Measurements from ENCODE around the gene ARHGEF1. TPM values are rescaled to one million over a fixed set of nuclear protein-coding genes. Genes with fewer than 3 reads are reported as not detected.

The ARHGEF1 gene
- total and polyA plus RNA-seq, 12 donors = 7.3 to 443 (median 54.1) TPM

- H3K9me3 ChIP-seq (replicated peaks in 1 of 3) = no peaks in the 10 kb centered on the region
- TF ChIP-seq, protein P1, sequence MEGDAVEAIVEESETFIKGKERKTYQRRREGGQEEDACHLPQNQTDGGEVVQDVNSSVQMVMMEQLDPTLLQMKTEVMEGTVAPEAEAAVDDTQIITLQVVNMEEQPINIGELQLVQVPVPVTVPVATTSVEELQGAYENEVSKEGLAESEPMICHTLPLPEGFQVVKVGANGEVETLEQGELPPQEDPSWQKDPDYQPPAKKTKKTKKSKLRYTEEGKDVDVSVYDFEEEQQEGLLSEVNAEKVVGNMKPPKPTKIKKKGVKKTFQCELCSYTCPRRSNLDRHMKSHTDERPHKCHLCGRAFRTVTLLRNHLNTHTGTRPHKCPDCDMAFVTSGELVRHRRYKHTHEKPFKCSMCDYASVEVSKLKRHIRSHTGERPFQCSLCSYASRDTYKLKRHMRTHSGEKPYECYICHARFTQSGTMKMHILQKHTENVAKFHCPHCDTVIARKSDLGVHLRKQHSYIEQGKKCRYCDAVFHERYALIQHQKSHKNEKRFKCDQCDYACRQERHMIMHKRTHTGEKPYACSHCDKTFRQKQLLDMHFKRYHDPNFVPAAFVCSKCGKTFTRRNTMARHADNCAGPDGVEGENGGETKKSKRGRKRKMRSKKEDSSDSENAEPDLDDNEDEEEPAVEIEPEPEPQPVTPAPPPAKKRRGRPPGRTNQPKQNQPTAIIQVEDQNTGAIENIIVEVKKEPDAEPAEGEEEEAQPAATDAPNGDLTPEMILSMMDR (IDR thresholded peaks at IDR 0.05) = no peak
- TF ChIP-seq POLR2A (IDR thresholded peaks at IDR 0.05) = no peak
- 55 to 80% (median 74%) methylated on average over 2 of the region's 2 CpGs for WGBS, 4 donors
- H3K4me1 ChIP-seq (replicated peaks in 1 of 2) = peaks cover 9 to 36% of the 10 kb centered on the region in 2 donors
- H3K4me3 ChIP-seq = no peak overlapping the region
- DNase-seq = no peak
- H3K36me3 ChIP-seq (replicated peaks in 1 of 2) = peaks cover 0 to 63% of the 10 kb centered on the region in 2 donors
- H3K27ac ChIP-seq = no peak overlapping the region
- intact Hi-C loops (cut with DNase I) = no loop called here
- H3K27me3 ChIP-seq = no peaks in the 10 kb centered on the region
These were observed 20.5 kb upstream of the ARHGEF1 start for GRCh38 chr19:41862445-41862986.

- peaks cover 0 to 72% of the 10 kb centered on the region in 2 donors for H3K36me3 ChIP-seq (replicated peaks in 1 of 2)
- no peak overlapping the region for H3K4me3 ChIP-seq
- no peak for DNase-seq
- no peak overlapping the region for H3K27ac ChIP-seq
- no peaks in the 10 kb centered on the region for H3K27me3 ChIP-seq
- TF ChIP-seq, protein P1 (IDR thresholded peaks at IDR 0.05) = no peak
- no peak for TF ChIP-seq POLR2A (IDR thresholded peaks at IDR 0.05)
- H3K4me1 ChIP-seq (replicated peaks in 1 of 2) = peaks cover 9 to 36% of the 10 kb centered on the region in 2 donors
- H3K9me3 ChIP-seq (replicated peaks in 1 of 3) = no peaks in the 10 kb centered on the region
- WGBS, 4 donors = 78 to 86% (median 84%) methylated on average over 11 of the region's 11 CpGs
- intact Hi-C loops (cut with DNase I) = no loop called here
These were observed 19.6 kb upstream of the ARHGEF1 start for GRCh38 chr19:41863209-41863931.

DNA sequence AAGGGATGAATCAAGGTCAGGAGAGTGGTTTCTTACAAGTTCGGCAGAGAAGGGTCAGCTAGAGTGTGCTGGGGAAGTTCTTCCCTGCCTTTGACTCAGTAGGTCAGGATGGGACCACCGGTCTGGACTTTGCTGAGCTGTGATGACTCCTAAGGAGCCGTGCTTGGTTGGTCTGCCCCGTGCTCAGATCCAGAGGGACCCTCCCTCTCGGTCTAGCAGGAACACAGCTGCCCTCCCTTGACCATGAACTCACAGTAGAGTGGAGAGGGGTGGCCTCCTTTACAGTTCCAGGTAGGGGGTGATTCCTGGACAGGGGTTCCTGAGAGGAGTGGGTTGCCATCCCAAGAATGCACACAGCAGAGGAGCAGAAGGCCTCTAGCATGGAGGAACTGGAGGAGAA, 18.6 kb upstream of the ARHGEF1 start:
- no peak overlapping the region for H3K4me3 ChIP-seq
- TF ChIP-seq, protein P1 (IDR thresholded peaks at IDR 0.05) = no peak
- no peak for TF ChIP-seq POLR2A (IDR thresholded peaks at IDR 0.05)
- H3K4me1 ChIP-seq (replicated peaks in 1 of 2) = peaks cover 9 to 36% of the 10 kb centered on the region in 2 donors
- no peaks in the 10 kb centered on the region for H3K27me3 ChIP-seq
- no peak for DNase-seq
- H3K27ac ChIP-seq = no peak overlapping the region
- 75 to 82% (median 80%) methylated on average over 4 to 5 of the region's 5 CpGs for WGBS, 4 donors
- no peaks in the 10 kb centered on the region for H3K9me3 ChIP-seq (replicated peaks in 1 of 3)
- intact Hi-C loops (cut with DNase I) = no loop called here
- peaks cover 0 to 82% of the 10 kb centered on the region in 2 donors for H3K36me3 ChIP-seq (replicated peaks in 1 of 2)

GRCh38 chr19:41866284-41866683, 16.7 kb upstream of the ARHGEF1 start:
- no peak overlapping the region for H3K4me3 ChIP-seq
- intact Hi-C loops (cut with DNase I) = no loop called here
- 92 to 97% (median 93%) methylated on average over 3 of the region's 3 CpGs for WGBS, 4 donors
- H3K27me3 ChIP-seq = no peaks in the 10 kb centered on the region
- peaks cover 0 to 98% of the 10 kb centered on the region in 2 donors for H3K36me3 ChIP-seq (replicated peaks in 1 of 2)
- no peak overlapping the region for H3K27ac ChIP-seq
- DNase-seq = no peak
- no peak for TF ChIP-seq POLR2A (IDR thresholded peaks at IDR 0.05)
- TF ChIP-seq, protein P1 (IDR thresholded peaks at IDR 0.05) = no peak
- peaks cover 5 to 30% of the 10 kb centered on the region in 2 donors for H3K4me1 ChIP-seq (replicated peaks in 1 of 2)
- H3K9me3 ChIP-seq (replicated peaks in 1 of 3) = no peaks in the 10 kb centered on the region
